Measurements from ENCODE around the gene GABARAPL1.
"Not testable (repeated sequence)": the region's sequence is repeated elsewhere in the genome, so short reads cannot be mapped to it uniquely, and the experiment has no call there.

The GABARAPL1 gene

GRCh38 chr12:10175846-10176636 is 36.6 kb upstream of the GABARAPL1 start:
- Histone ChIP-seq H3K27me3 (no peaks in the 10 kb centered on the region), H3K9me3 (replicated peaks in 1 of 11) (no peaks in the 10 kb centered on the region), H3K9ac (no peak overlapping the region), H3K4me1 (peaks cover 0 to 37% (median 0%) of the 10 kb centered on the region in 10 experiments; a peak in 8 of 20 replicates), H3K4me2 (no peak overlapping the region), H3K36me3 (no peaks in the 10 kb centered on the region), H3K4me3 (no peak overlapping the region), H3K27ac (no peak overlapping the region), H4K20me1 (no peaks in the 10 kb centered on the region)
- TF ChIP-seq Cebpa-rat (IDR thresholded peaks at IDR 0.05): no peak

- H3K36me3 ChIP-seq: no peaks in the 10 kb centered on the region
- H3K27me3 ChIP-seq: no peaks in the 10 kb centered on the region
- no peaks in the 10 kb centered on the region for H4K20me1 ChIP-seq
- H3K27ac ChIP-seq: no peak within 1 kb of the TSS
- no peak within 1 kb of the TSS for H3K9ac ChIP-seq
- TF ChIP-seq Cebpa-rat (IDR thresholded peaks at IDR 0.05): no peak
- H3K4me1 ChIP-seq: peaks cover 0 to 49% (median 7%) of the 10 kb centered on the region in 10 experiments; a peak in 9 of 20 replicates
- H3K4me2 ChIP-seq: peak within 1 kb of the TSS in 2 of 11 experiments; percentile 15 to 22; a peak in 1 of 22 replicates
- no peaks in the 10 kb centered on the region for H3K9me3 ChIP-seq (replicated peaks in 1 of 11)
- H3K4me3 ChIP-seq: no peak within 1 kb of the TSS
Measured at GRCh38 chr12:10178821-10179220, 33.9 kb upstream of the GABARAPL1 start, which contains the start of gene TMEM52B. Gene TMEM52B, plus strand, starts transcription at chr12:10179032. Its CDS starts 543 bp downstream, at chr12:10179575.

DNA sequence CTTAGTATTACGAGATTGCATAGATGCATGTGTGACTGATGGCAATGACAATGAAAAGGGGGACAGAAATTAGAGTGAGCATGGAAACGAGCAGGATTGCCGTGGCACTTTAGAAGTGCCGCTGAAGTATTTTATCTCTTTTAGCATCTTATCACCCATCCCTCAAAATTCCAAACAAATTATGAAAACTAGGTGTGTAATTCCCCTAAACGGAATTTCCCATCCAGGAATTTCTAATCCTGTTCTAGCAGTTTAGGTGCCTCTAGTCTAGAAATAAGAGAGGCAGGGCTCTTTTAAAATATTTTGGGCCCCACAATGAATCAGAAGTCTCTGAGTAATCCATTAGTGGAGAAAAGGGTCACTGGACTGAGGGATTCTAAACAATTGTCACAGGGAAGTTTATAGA is 32.9 kb upstream of the GABARAPL1 start:
- no peak for TF ChIP-seq Cebpa-rat (IDR thresholded peaks at IDR 0.05)
- no peak overlapping the region for H3K9ac ChIP-seq
- no peaks in the 10 kb centered on the region for H3K27me3 ChIP-seq
- H3K4me1 ChIP-seq: peaks cover 0 to 59% (median 9%) of the 10 kb centered on the region in 10 experiments; a peak in 10 of 20 replicates
- H3K9me3 ChIP-seq (replicated peaks in 1 of 11): no peaks in the 10 kb centered on the region
- no peaks in the 10 kb centered on the region for H3K36me3 ChIP-seq
- H3K4me3 ChIP-seq: no peak overlapping the region
- peak overlapping the region in 2 of 11 experiments; percentile 15 to 22; a peak in 1 of 22 replicates for H3K4me2 ChIP-seq
- H4K20me1 ChIP-seq: no peaks in the 10 kb centered on the region
- H3K27ac ChIP-seq: no peak overlapping the region

DNA sequence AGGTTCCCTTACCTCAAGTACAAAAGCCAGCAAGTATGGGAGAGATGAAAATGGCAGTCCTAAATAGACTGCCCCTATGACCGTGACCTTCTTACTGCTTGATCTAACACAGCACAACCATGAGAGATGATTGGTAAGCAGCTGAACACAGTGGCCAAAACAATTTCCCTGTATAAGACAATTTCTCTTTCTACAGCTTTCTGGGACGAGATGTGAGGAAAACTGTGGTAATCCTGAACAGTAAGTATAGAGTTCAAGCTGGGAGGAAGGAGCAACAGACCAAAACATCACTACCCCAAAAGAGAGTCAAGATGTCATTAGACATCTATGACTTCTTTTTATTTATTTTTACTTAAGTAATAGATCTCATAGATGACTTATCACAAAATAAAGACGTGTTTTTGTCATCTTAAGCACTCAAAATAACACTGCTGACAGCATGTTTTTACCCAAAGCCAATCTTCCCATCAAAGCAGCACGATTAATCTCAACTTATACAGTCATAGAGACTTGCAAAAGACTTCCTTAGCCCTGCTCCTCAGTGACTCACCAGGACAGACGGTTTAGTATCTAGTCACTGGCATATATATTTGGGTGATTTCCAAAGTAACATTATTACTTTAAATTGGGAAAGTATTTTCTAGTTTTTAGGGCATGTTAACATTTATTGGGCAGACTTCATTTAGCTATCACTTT is 30.2 kb upstream of the GABARAPL1 start:
- no peaks in the 10 kb centered on the region for H4K20me1 ChIP-seq
- no peak for TF ChIP-seq Cebpa-rat (IDR thresholded peaks at IDR 0.05)
- H3K4me1 ChIP-seq: peaks cover 0 to 82% (median 11%) of the 10 kb centered on the region in 10 experiments; a peak in 10 of 20 replicates
- H3K9ac ChIP-seq: peak overlapping the region in 4 of 11 experiments; percentile 2 to 44 (median 18); a peak in 6 of 22 replicates
- no peaks in the 10 kb centered on the region for H3K9me3 ChIP-seq (replicated peaks in 1 of 11)
- H3K27me3 ChIP-seq: no peaks in the 10 kb centered on the region
- no peak overlapping the region for H3K4me3 ChIP-seq
- H3K36me3 ChIP-seq: no peaks in the 10 kb centered on the region
- H3K27ac ChIP-seq: peak overlapping the region in 4 of 11 experiments; percentile 55 to 81 (median 76); a peak in 9 of 22 replicates
- peak overlapping the region in 5 of 11 experiments; percentile 35 to 83 (median 52); a peak in 10 of 22 replicates for H3K4me2 ChIP-seq

DNA sequence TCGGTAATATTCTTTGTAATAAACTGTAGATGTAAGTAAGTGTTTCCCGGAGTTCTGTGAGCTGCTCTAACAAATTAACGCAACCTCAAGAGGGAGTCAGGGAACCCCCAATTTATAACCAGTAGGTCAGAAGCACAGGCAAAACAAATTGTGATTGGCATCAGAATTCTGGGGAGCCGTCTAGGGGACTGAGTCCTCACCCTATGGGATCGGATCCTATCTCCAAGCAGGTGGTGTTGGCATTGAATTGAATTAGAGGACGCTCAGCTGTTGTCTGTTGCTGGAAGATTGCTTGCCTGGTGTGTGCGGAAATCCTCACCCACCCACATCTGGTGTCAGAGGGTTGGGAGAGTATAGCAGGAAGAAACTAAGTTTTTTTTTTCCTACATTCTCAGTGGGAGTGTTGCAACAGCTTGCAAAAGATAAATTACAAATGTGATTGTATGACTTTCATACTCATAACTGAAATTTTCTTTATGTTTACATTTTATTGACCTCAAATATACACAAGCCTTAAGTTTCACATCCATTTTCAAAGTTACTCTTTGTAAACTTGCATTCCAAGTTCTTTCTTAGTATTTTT is 28.3 kb upstream of the GABARAPL1 start:
- Histone ChIP-seq H3K4me3 (no peak overlapping the region), H3K27ac (peak overlapping the region in 4 of 11 experiments; percentile 30 to 81 (median 69); a peak in 7 of 22 replicates), H3K9ac (peak overlapping the region in 1 of 11 experiments; percentile 32; a peak in 1 of 22 replicates), H3K4me2 (peak overlapping the region in 5 of 11 experiments; percentile 2 to 83 (median 52); a peak in 8 of 22 replicates), H3K36me3 (no peaks in the 10 kb centered on the region), H3K27me3 (no peaks in the 10 kb centered on the region), H3K4me1 (peaks cover 0 to 76% (median 11%) of the 10 kb centered on the region in 10 experiments; a peak in 10 of 20 replicates), H4K20me1 (no peaks in the 10 kb centered on the region), H3K9me3 (replicated peaks in 1 of 11) (no peaks in the 10 kb centered on the region)
- TF ChIP-seq Cebpa-rat (IDR thresholded peaks at IDR 0.05): 0 out of 22 replicates have a peak, but pooled peaks of 1 of the 11 experiments have one; percentile 21

- no peaks in the 10 kb centered on the region for H4K20me1 ChIP-seq
- no peak for TF ChIP-seq Cebpa-rat (IDR thresholded peaks at IDR 0.05)
- no peak overlapping the region for H3K4me3 ChIP-seq
- H3K27me3 ChIP-seq: no peaks in the 10 kb centered on the region
- H3K27ac ChIP-seq: no peak overlapping the region; a peak in 1 of 22 replicates
- H3K4me2 ChIP-seq: peak overlapping the region in 7 of 11 experiments; percentile 7 to 83 (median 45); a peak in 8 of 22 replicates
- no peaks in the 10 kb centered on the region for H3K36me3 ChIP-seq
- H3K9ac ChIP-seq: 0 out of 22 replicates have a peak overlapping the region, but pooled peaks of 1 of the 11 experiments have one; percentile 18
- no peaks in the 10 kb centered on the region for H3K9me3 ChIP-seq (replicated peaks in 1 of 11)
- H3K4me1 ChIP-seq: peaks cover 0 to 60% (median 11%) of the 10 kb centered on the region in 10 experiments; a peak in 10 of 20 replicates
Measured at GRCh38 chr12:10186299-10186698, 26.4 kb upstream of the GABARAPL1 start.

DNA sequence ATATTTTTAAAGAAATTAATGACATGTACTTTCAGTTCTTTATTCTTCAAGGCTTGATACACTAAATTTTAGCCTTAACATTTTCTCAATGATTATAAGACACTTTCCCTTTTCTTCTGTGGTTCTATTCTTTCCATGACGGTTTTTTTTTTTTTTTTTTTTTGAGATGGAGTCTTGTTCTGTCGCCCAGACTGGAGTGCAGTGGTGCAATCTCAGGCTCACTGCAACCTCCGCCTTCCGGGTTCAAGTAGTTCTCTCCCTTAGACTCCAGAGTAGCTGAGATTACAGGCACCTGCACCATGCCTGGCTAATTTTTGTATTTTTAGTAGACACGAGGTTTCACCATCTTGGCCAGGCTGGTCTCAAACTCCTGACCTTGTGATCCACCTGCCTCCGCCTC is 25.7 kb upstream of the GABARAPL1 start:
- Histone ChIP-seq H3K4me2 (peak overlapping the region in 2 of 11 experiments; percentile 13 to 83; a peak in 3 of 22 replicates), H3K4me1 (peaks cover 0 to 53% (median 11%) of the 10 kb centered on the region in 10 experiments; a peak in 10 of 20 replicates)
- not testable (repeated sequence) for H3K36me3 ChIP-seq; H3K9me3 ChIP-seq (replicated peaks in 1 of 11); H3K9ac ChIP-seq; H3K27me3 ChIP-seq; H4K20me1 ChIP-seq; H3K27ac ChIP-seq; H3K4me3 ChIP-seq

GRCh38 chr12:10189653-10190052 is 23.0 kb upstream of the GABARAPL1 start:
- Histone ChIP-seq H3K4me1 (peaks cover 4 to 32% (median 10%) of the 10 kb centered on the region in 10 experiments), H3K36me3 (no peaks in the 10 kb centered on the region), H3K4me3 (no peak overlapping the region), H3K9me3 (replicated peaks in 1 of 11) (no peaks in the 10 kb centered on the region), H4K20me1 (no peaks in the 10 kb centered on the region), H3K9ac (no peak overlapping the region), H3K4me2 (no peak overlapping the region), H3K27ac (no peak overlapping the region), H3K27me3 (peaks cover 0 to 24% (median 0%) of the 10 kb centered on the region in 11 experiments; a peak in 7 of 22 replicates)
- TF ChIP-seq Cebpa-rat (IDR thresholded peaks at IDR 0.05): no peak

All from BLaER1 treated with 17β-estradiol and CSF1 and Interleukin-3, amounts not matched to agents 10 nM and 100 nM (cell line).